Mesenteric fat pad (tissue), 1 donor: Measurements from ENCODE around the gene SNAI3. TPM values are rescaled to one million over a fixed set of nuclear protein-coding genes. Genes with fewer than 3 reads are reported as not detected.

ENCODE experiments used
- DNase-seq: peaks from one replicate; pipeline ENCODE4 v3.0.0-alpha.2; 2020; ENCODE audit warnings: low spot score
- total RNA-seq: library from RNA; stranded (reverse); fragmentation: NEBNext Ultra II Directional; extraction: Animal tissue kit (Norgen Biotek cat#: 25700); gene quantifications from one replicate; pipeline ENCODE4 v1.2.1, GENCODE V29; 2021
- donor health status: DM: yes; HTN: yes; CAD: no.

The SNAI3 gene
- total RNA-seq, 1 donor from 2014 or later = 1.2 TPM

GRCh38 chr16:88721815-88722755 lies 35.8 kb upstream of the SNAI3 start:
- DNase-seq = no peak

- DNase-seq = no peak
Observed at GRCh38 chr16:88721236-88721635, 34.9 kb upstream of the SNAI3 start.

- no peak for DNase-seq
Observed at GRCh38 chr16:88720396-88720970, 34.2 kb upstream of the SNAI3 start.

- DNase-seq = no peak
Observed at GRCh38 chr16:88719933-88720296, 33.6 kb upstream of the SNAI3 start.

GRCh38 chr16:88719267-88719932 lies 33.1 kb upstream of the SNAI3 start:
- no peak for DNase-seq

- no peak for DNase-seq
Observed at GRCh38 chr16:88718178-88718577, 31.9 kb upstream of the SNAI3 start.

- DNase-seq = no peak
Observed at GRCh38 chr16:88716601-88717001, 30.3 kb upstream of the SNAI3 start.

GRCh38 chr16:88716201-88716600 lies 29.9 kb upstream of the SNAI3 start:
- DNase-seq = no peak

GRCh38 chr16:88715312-88716190 lies 29.2 kb upstream of the SNAI3 start:
- DNase-seq = no peak

GRCh38 chr16:88714420-88715302 lies 28.4 kb upstream of the SNAI3 start:
- DNase-seq = no peak

- DNase-seq = no peak
Observed at GRCh38 chr16:88713568-88714419, 27.5 kb upstream of the SNAI3 start.

GRCh38 chr16:88713054-88713453 lies 26.7 kb upstream of the SNAI3 start:
- DNase-seq = no peak

- DNase-seq = no peak
Observed at GRCh38 chr16:88712362-88712979, 26.2 kb upstream of the SNAI3 start.

- DNase-seq = no peak
Observed at GRCh38 chr16:88711750-88712340, 25.5 kb upstream of the SNAI3 start.

- no peak for DNase-seq
Observed at GRCh38 chr16:88710556-88710955, 24.2 kb upstream of the SNAI3 start.

- DNase-seq = no peak
Observed at GRCh38 chr16:88706965-88707826, 20.9 kb upstream of the SNAI3 start.

- DNase-seq = peak; percentile 97
Observed at GRCh38 chr16:88706229-88706964, 20.1 kb upstream of the SNAI3 start, which contains the start of the genes CTU2 and RNF166. Gene CTU2 (plus strand): TSS chr16:88706503. CDS start chr16:88706531, 28 bp downstream. Gene RNF166 (minus strand): TSS chr16:88706408. CDS start chr16:88706325, 83 bp downstream.
